Panc1 (cell line): ENCODE data around the gene PMAIP1. TPM values are rescaled to one million over a fixed set of nuclear protein-coding genes. Genes with fewer than 3 reads are reported as not detected.

Source experiments
- ATAC-seq: fragments of 200-7000 bp; cut with Tn5 transposase; 2 replicates; pipeline ENCODE4 v1.9.1; 2020; ENCODE audit warnings: mild to moderate bottlenecking, moderate library complexity
- BruUV-seq: library from RNA; stranded (reverse); fragments of 400-500 nt; replicated peaks from 2 replicates; lab custom pipeline; 2021; lab: Mats Ljungman, UMichigan
- CTCF ChIA-PET: fragments of 300-600 bp; sonication (Branson Sonifier 250); formaldehyde crosslinking; loops from one replicate; lab custom pipeline; 2022; ENCODE audit warnings: antibody characterized with exemption; lab: Charles Lee
- POLR2A ChIA-PET: fragments of 300-600 bp; sonication (Branson Sonifier 250); formaldehyde crosslinking; loops from one replicate; lab custom pipeline; 2022; ENCODE audit warnings: antibody characterized with exemption; lab: Charles Lee
- DNase-seq: peaks from one replicate; pipeline ENCODE4 v3.0.0-alpha.2; 2010; ENCODE audit warnings: low read depth, low spot score
- H3K27ac ChIP-seq: 2 replicates; pipeline ENCODE4 v1.5.1; 2011; ENCODE audit warnings: mild to moderate bottlenecking, low read length, inconsistent platforms
- H3K27me3 ChIP-seq: fragments of 200-500 bp; sonication (Bioruptor generic); 2 replicates; pipeline ENCODE4 v1.6.0; 2014; ENCODE audit warnings: low read length, inconsistent platforms; ENCODE audit not compliant: control insufficient read depth, insufficient read depth
- H3K36me3 ChIP-seq: fragments of 200-500 bp; sonication (Bioruptor generic); 2 replicates; pipeline ENCODE4 v1.5.1; 2014; ENCODE audit warnings: inconsistent platforms, mild to moderate bottlenecking, low read length, moderate library complexity; ENCODE audit not compliant: control insufficient read depth, insufficient read depth
- H3K4me1 ChIP-seq: 2 replicates; pipeline ENCODE4 v1.5.1; 2011; ENCODE audit warnings: inconsistent platforms, mild to moderate bottlenecking, low read length, moderate library complexity; ENCODE audit not compliant: control insufficient read depth, insufficient read depth
- H3K4me3 ChIP-seq, 2 experiments: 2 replicates each; pipeline ENCODE4 v1.5.1; 2011 to 2012; ENCODE audit warnings: low read depth in 2 of 2, low read length in 2 of 2, mild to moderate bottlenecking in 2 of 2, inconsistent platforms in 1 of 2, moderate library complexity in 1 of 2
- H3K9me3 ChIP-seq: fragments of 200-500 bp; sonication (Bioruptor generic); 2 replicates; pipeline ENCODE4 v1.5.1; 2014; ENCODE audit warnings: low read depth, mild to moderate bottlenecking, inconsistent platforms, low read length, moderate library complexity; ENCODE audit not compliant: control insufficient read depth, insufficient read depth
- POLR2AphosphoS5 ChIP-seq: IDR thresholded peaks from 2 replicates; pipeline ENCODE4 v1.6.1; 2012; ENCODE audit warnings: mild to moderate bottlenecking, low read depth, low read length, moderate library complexity
- SIN3A ChIP-seq: IDR thresholded peaks from 2 replicates; pipeline ENCODE4 v1.6.1; 2012; ENCODE audit warnings: low read depth, mild to moderate bottlenecking, low read length, moderate library complexity, borderline replicate concordance; ENCODE audit not compliant: insufficient read depth
- TCF7L2 ChIP-seq: IDR thresholded peaks from 2 replicates; pipeline ENCODE4 v1.6.1; 2011; ENCODE audit warnings: mild to moderate bottlenecking, low read depth, low read length, inconsistent platforms
- in situ Hi-C: cut with HindIII; loops from 2 replicates; pipeline ENCODE4 v1.10.0; 2016; ENCODE audit warnings: low sequenced_read_pairs, low pct_unique_long_range_greater_than_20kb
- intact Hi-C: fragments of 100-400 bp; cut with micrococcal nuclease; formaldehyde crosslinking; loops from one replicate; pipeline ENCODE4 v1.10.0; 2022; ENCODE audit not compliant: unreplicated experiment
- total RNA-seq: library from RNA; stranded (reverse); gene quantifications from one replicate; pipeline ENCODE4 v1.2.1, GENCODE V29; 2021; ENCODE audit not compliant: unreplicated experiment
- TF ChIP-seq, protein P1 (sequence below): fragments of 450-650 bp; IDR thresholded peaks from 2 replicates; pipeline ENCODE4 v1.5.1; 2017; ENCODE audit warnings: mild to moderate bottlenecking
- TF ChIP-seq, protein P2 (sequence below), 2 experiments: IDR thresholded peaks; 2 replicates each; pipeline ENCODE4 v1.6.1; 2011 to 2012; ENCODE audit warnings: low read depth in 2 of 2, control low read depth in 1 of 2, low read length in 1 of 2, mild to moderate bottlenecking in 1 of 2, moderate library complexity in 1 of 2; ENCODE audit not compliant: insufficient read depth in 1 of 2

Gene PMAIP1
- total RNA-seq, 1 experiment from 2014 or later: 7.7 TPM

DNA sequence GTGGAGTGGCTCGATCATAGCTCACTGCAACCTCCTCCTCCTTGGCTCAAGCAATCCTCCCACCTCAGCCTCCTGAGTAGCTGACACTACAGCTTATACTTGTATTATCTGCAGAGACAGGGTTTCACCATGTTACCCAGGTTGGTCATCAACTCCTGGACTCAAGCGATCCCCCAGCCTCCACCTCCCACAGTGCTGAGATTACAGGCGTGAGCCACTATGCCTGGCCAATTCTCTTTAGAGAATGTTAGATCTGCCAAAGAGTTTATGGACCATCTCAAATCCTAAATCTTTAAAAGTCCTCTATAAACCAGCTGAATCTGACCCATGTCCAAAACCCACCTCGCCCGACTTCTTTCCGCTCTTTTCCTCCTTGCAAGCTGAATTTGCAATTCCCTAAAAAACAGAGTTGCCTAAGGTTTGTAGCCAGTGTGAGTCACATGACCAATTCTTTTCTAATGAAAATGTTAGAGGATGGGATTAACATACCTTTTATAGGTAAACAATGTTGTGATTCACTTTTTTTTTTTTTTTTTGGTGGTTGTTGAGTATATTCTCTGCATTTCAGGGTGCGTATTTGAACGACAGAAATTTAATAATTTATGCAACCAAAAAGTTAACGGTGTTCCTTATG, 2.4 kb upstream of the PMAIP1 start:
- CTCF ChIA-PET: interaction anchor here (0.6 kb wide), 1 partner anchor 90 kb away, joined by 3 read pairs; no protein-coding TSS in a partner anchor
- H3K4me1 ChIP-seq: peaks cover 12% of the 10 kb centered on the region; the same call in 1 of the 2 replicates
- no peak for DNase-seq
- BruUV-seq: no TSS peak
- POLR2A ChIA-PET: no interaction called here
- H3K36me3 ChIP-seq: no peaks in the 10 kb centered on the region; the same call in 1 of the 2 replicates
- in situ Hi-C loops (no loop called here), intact Hi-C loops (no loop called here)
- no peak for TF ChIP-seq POLR2AphosphoS5
- TF ChIP-seq SIN3A: no peak
- TF ChIP-seq, protein P1, sequence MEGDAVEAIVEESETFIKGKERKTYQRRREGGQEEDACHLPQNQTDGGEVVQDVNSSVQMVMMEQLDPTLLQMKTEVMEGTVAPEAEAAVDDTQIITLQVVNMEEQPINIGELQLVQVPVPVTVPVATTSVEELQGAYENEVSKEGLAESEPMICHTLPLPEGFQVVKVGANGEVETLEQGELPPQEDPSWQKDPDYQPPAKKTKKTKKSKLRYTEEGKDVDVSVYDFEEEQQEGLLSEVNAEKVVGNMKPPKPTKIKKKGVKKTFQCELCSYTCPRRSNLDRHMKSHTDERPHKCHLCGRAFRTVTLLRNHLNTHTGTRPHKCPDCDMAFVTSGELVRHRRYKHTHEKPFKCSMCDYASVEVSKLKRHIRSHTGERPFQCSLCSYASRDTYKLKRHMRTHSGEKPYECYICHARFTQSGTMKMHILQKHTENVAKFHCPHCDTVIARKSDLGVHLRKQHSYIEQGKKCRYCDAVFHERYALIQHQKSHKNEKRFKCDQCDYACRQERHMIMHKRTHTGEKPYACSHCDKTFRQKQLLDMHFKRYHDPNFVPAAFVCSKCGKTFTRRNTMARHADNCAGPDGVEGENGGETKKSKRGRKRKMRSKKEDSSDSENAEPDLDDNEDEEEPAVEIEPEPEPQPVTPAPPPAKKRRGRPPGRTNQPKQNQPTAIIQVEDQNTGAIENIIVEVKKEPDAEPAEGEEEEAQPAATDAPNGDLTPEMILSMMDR: no peak
- TF ChIP-seq, protein P2, sequence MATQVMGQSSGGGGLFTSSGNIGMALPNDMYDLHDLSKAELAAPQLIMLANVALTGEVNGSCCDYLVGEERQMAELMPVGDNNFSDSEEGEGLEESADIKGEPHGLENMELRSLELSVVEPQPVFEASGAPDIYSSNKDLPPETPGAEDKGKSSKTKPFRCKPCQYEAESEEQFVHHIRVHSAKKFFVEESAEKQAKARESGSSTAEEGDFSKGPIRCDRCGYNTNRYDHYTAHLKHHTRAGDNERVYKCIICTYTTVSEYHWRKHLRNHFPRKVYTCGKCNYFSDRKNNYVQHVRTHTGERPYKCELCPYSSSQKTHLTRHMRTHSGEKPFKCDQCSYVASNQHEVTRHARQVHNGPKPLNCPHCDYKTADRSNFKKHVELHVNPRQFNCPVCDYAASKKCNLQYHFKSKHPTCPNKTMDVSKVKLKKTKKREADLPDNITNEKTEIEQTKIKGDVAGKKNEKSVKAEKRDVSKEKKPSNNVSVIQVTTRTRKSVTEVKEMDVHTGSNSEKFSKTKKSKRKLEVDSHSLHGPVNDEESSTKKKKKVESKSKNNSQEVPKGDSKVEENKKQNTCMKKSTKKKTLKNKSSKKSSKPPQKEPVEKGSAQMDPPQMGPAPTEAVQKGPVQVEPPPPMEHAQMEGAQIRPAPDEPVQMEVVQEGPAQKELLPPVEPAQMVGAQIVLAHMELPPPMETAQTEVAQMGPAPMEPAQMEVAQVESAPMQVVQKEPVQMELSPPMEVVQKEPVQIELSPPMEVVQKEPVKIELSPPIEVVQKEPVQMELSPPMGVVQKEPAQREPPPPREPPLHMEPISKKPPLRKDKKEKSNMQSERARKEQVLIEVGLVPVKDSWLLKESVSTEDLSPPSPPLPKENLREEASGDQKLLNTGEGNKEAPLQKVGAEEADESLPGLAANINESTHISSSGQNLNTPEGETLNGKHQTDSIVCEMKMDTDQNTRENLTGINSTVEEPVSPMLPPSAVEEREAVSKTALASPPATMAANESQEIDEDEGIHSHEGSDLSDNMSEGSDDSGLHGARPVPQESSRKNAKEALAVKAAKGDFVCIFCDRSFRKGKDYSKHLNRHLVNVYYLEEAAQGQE (IDR thresholded peaks at IDR 0.05; ENCODE audit: insufficient read depth in 1 of 2, low read depth in 2 of 2, low read length in 1 of 2): no peak
- no peak for TF ChIP-seq TCF7L2
- no peaks in the 10 kb centered on the region for H3K27me3 ChIP-seq
- no peak overlapping the region for H3K4me3 ChIP-seq
- no peak overlapping the region for H3K27ac ChIP-seq
- H3K9me3 ChIP-seq: no peaks in the 10 kb centered on the region
- ATAC-seq: no peak

- H3K9me3 ChIP-seq: no peaks in the 10 kb centered on the region
- intact Hi-C loops: no loop called here
- peaks cover 12% of the 10 kb centered on the region; the same call in 1 of the 2 replicates for H3K4me1 ChIP-seq
- no peaks in the 10 kb centered on the region for H3K27me3 ChIP-seq
- DNase-seq (no peak), ATAC-seq (no peak)
- in situ Hi-C loops: no loop called here
- TF ChIP-seq TCF7L2: no peak
- TF ChIP-seq POLR2AphosphoS5: no peak
- TF ChIP-seq, protein P1: no peak
- TF ChIP-seq SIN3A: no peak
- TF ChIP-seq, protein P2 (IDR thresholded peaks at IDR 0.05; ENCODE audit: insufficient read depth in 1 of 2, low read depth in 2 of 2, low read length in 1 of 2): no peak
- CTCF ChIA-PET: no interaction called here
- no peak overlapping the region for H3K27ac ChIP-seq
- H3K4me3 ChIP-seq: no peak overlapping the region
- no peaks in the 10 kb centered on the region; the same call in none of the 2 replicates for H3K36me3 ChIP-seq
- BruUV-seq: no TSS peak
- POLR2A ChIA-PET: no interaction called here
These were observed 1.7 kb upstream of the PMAIP1 start for GRCh38 chr18:59898093-59898492.
